ACC112 (cell line): ENCODE data around the gene THEM4.
"Not testable (repeated sequence)": the region's sequence is repeated elsewhere in the genome, so short reads cannot be mapped to it uniquely, and the experiment has no call there.

ENCODE experiments used
- H2AFZ ChIP-seq: fragments of 200-600 bp; sonication (generic); one replicate; pipeline ENCODE4 v1.6.0; 2017; ENCODE audit warnings: antibody characterized with exemption, low read length; ENCODE audit not compliant: unreplicated experiment
- H3K27ac ChIP-seq: fragments of 200-600 bp; sonication (generic); 2 replicates; pipeline ENCODE4 v1.5.1; 2014; ENCODE audit warnings: low read depth, mild to moderate bottlenecking, antibody characterized with exemption, low read length, moderate library complexity
- H3K27me3 ChIP-seq: fragments of 200-600 bp; sonication (generic); 2 replicates; pipeline ENCODE4 v1.6.1; 2014; ENCODE audit warnings: mild to moderate bottlenecking, antibody characterized with exemption, low read length, moderate library complexity, mixed read lengths; ENCODE audit not compliant: insufficient read depth
- H3K36me3 ChIP-seq: fragments of 200-600 bp; sonication (generic); 2 replicates; pipeline ENCODE4 v1.6.1; 2016; ENCODE audit warnings: mild to moderate bottlenecking, antibody characterized with exemption, low read length, moderate library complexity, mixed read lengths; ENCODE audit not compliant: insufficient read depth
- H3K4me1 ChIP-seq: fragments of 200-600 bp; sonication (generic); one replicate; pipeline ENCODE4 v1.6.1; 2016; ENCODE audit warnings: low read length, mixed read lengths; ENCODE audit not compliant: insufficient read depth, unreplicated experiment, control insufficient read depth
- H3K4me3 ChIP-seq: fragments of 200-600 bp; sonication (generic); 2 replicates; pipeline ENCODE4 v1.5.1; 2014; ENCODE audit warnings: mild to moderate bottlenecking, low read depth, low read length
- H3K79me2 ChIP-seq: fragments of 200-600 bp; sonication (generic); one replicate; pipeline ENCODE4 v1.6.0; 2016; ENCODE audit warnings: low read length; ENCODE audit not compliant: control insufficient read depth, unreplicated experiment, insufficient read depth

The THEM4 gene

GRCh38 chr1:151858886-151859665, 50.2 kb downstream of the THEM4 start:
- H3K36me3 ChIP-seq, result no peaks in the 10 kb centered on the region
- no peak overlapping the region for H3K27ac ChIP-seq
- H3K4me3 ChIP-seq, result no peak overlapping the region
- H2AFZ ChIP-seq, result no peak overlapping the region
- H3K4me1 ChIP-seq, result peaks cover 13% of the 10 kb centered on the region
- H3K27me3 ChIP-seq, result no peaks in the 10 kb centered on the region
- H3K79me2 ChIP-seq, result no peaks in the 10 kb centered on the region

DNA sequence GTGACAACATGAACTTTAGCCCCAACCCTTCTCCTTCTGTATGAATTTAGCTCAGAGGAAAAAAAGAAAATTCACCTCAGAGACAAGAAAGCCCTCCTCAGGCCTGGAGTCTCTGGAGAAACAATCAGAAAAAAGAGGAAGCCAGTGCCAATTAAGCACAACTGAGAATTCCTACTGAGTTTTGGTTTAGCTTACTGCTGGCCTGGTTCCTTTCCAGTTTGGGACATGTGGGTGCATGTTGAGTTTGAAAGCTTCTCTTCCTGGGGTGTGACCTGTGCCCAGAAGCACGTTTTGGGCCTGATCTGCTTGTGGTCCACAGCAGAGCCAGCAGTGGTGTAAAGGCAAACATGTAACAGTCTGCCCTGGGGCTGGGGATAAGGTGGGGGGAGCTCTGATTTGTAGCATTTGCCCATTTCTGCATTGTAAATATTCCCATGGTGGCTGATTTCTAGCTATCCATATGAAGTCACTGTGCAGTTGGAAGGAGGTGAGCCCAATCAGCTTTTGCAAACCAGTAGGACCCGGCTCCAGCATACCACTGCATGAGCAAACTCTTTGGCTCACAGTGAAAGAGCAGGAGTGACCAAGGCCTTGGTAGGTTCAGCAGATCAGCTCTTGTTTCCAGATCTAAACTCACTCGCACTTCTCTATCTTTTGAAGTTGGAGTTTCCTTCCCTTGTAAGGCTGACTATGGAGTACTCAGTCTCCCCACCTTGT, 51.1 kb downstream of the THEM4 start:
- H3K4me3 ChIP-seq, result no peak overlapping the region
- H3K36me3 ChIP-seq, result no peaks in the 10 kb centered on the region
- no peaks in the 10 kb centered on the region for H3K79me2 ChIP-seq
- H3K27ac ChIP-seq, result no peak overlapping the region
- H3K27me3 ChIP-seq, result no peaks in the 10 kb centered on the region
- H2AFZ ChIP-seq, result no peak overlapping the region
- peaks cover 13% of the 10 kb centered on the region for H3K4me1 ChIP-seq

DNA sequence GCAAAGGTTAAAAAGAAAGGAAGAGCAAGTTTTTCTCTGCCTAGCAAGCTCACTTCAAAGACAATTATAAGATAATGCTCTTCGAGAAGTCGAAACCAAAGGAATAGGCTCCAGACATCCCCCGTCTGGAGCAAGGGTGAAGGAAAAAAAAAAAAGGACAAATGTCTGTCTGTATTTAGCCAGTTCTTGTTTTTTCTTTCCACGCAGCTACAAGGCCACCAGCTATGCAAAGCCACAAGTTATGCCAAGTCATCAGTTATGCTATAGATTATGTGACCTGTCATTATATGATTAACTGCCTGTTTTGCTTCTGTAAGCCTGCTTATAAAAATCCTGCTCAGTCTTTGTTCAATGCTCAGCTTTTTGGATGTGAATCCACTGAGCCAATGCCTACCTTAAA, 53.4 kb downstream of the THEM4 start:
- no peaks in the 10 kb centered on the region for H3K79me2 ChIP-seq
- H3K4me3 ChIP-seq, result no peak overlapping the region
- H3K27ac ChIP-seq, result no peak overlapping the region
- H3K36me3 ChIP-seq, result no peaks in the 10 kb centered on the region
- no peaks in the 10 kb centered on the region for H3K27me3 ChIP-seq
- H2AFZ ChIP-seq, result no peak overlapping the region
- peaks cover 13% of the 10 kb centered on the region for H3K4me1 ChIP-seq

GRCh38 chr1:151855516-151855915, 53.8 kb downstream of the THEM4 start:
- not testable (repeated sequence) for H3K27ac ChIP-seq, H2AFZ ChIP-seq, H3K27me3 ChIP-seq, H3K79me2 ChIP-seq, H3K4me3 ChIP-seq, H3K36me3 ChIP-seq
- H3K4me1 ChIP-seq, result peaks cover 13% of the 10 kb centered on the region

GRCh38 chr1:151854658-151855057, 54.7 kb downstream of the THEM4 start:
- no peak overlapping the region for H3K27ac ChIP-seq
- peaks cover 13% of the 10 kb centered on the region for H3K4me1 ChIP-seq
- no peak overlapping the region for H3K4me3 ChIP-seq
- H3K27me3 ChIP-seq, result no peaks in the 10 kb centered on the region
- no peaks in the 10 kb centered on the region for H3K36me3 ChIP-seq
- no peak overlapping the region for H2AFZ ChIP-seq
- H3K79me2 ChIP-seq, result no peaks in the 10 kb centered on the region

GRCh38 chr1:151853411-151853943, 55.8 kb downstream of the THEM4 start, which contains the start of gene THEM5:
Gene THEM5 (minus strand): TSS chr1:151853712. CDS start chr1:151853565, 147 bp downstream.
- H3K27ac ChIP-seq, result no peak within 1 kb of the TSS
- H3K4me1 ChIP-seq, result peaks cover 7% of the 10 kb centered on the region
- H2AFZ ChIP-seq, result no peak within 1 kb of the TSS
- H3K27me3 ChIP-seq, result no peaks in the 10 kb centered on the region
- H3K36me3 ChIP-seq, result no peaks in the 10 kb centered on the region
- no peaks in the 10 kb centered on the region for H3K79me2 ChIP-seq
- H3K4me3 ChIP-seq, result no peak within 1 kb of the TSS

DNA sequence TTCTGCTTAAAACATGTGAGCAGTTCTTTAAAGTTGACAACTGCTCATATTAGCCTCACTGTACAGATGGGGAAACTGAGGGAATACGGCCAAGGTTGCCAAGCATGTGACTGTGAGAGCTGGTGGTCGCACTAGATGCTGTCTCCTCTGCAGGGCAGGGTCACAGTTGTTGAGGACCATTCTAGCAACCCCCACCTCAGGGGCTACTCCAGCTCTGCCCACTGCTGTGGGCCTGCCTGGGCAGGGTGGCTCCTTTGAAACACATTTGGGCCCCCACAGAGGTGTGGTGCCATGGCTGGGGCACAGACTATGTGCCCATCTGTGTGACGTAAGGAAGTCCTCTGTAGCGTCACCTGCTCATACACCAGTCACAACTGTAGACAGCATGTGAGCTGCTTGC, 56.6 kb downstream of the THEM4 start:
- Histone ChIP-seq H3K4me3 (no peak overlapping the region), H3K27me3 (no peaks in the 10 kb centered on the region), H3K4me1 (peaks cover 7% of the 10 kb centered on the region), H2AFZ (no peak overlapping the region), H3K36me3 (no peaks in the 10 kb centered on the region), H3K27ac (no peak overlapping the region), H3K79me2 (no peaks in the 10 kb centered on the region)

DNA sequence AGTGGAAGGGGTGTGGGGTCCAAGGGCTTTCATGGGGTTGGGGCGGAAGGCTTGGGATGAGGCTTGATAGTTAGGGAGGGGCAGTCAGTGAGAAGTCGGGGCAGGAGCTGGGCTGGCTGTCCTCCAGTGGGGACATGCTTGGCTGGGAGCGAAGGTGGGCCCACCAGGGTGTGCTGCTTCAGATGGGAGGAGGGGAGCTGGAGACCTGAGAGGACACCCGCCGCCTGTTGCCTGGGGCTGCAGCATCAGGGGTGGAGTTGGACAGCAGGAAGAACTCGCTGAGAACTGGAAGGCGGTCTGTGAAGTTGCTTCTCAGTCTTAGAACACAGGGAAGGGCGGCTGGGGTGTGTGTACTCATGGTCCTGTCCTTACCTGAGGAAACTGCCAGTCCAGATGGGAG, 57.4 kb downstream of the THEM4 start:
- Histone ChIP-seq H3K27me3 (no peaks in the 10 kb centered on the region), H3K79me2 (no peaks in the 10 kb centered on the region), H3K4me1 (peaks cover 7% of the 10 kb centered on the region), H3K36me3 (no peaks in the 10 kb centered on the region), H3K27ac (no peak overlapping the region), H3K4me3 (no peak overlapping the region), H2AFZ (no peak overlapping the region)

- Histone ChIP-seq H3K4me3 (no peak overlapping the region), H3K36me3 (no peaks in the 10 kb centered on the region), H3K4me1 (peaks cover 10% of the 10 kb centered on the region), H3K27me3 (no peaks in the 10 kb centered on the region), H3K27ac (no peak overlapping the region), H2AFZ (no peak overlapping the region), H3K79me2 (no peaks in the 10 kb centered on the region)
Observed at GRCh38 chr1:151849871-151850270, 59.4 kb downstream of the THEM4 start.

- H2AFZ ChIP-seq, result no peak overlapping the region
- peaks cover 10% of the 10 kb centered on the region for H3K4me1 ChIP-seq
- no peak overlapping the region for H3K4me3 ChIP-seq
- no peak overlapping the region for H3K27ac ChIP-seq
- no peaks in the 10 kb centered on the region for H3K79me2 ChIP-seq
- H3K36me3 ChIP-seq, result no peaks in the 10 kb centered on the region
- H3K27me3 ChIP-seq, result no peaks in the 10 kb centered on the region
Observed at GRCh38 chr1:151849126-151849525, 60.2 kb downstream of the THEM4 start.
